ENCODE data around the gene LDOC1.
A peak's percentile ranks its signal among the peaks of the same experiment; 100 is the strongest.
"Not testable (repeated sequence)": the region's sequence is repeated elsewhere in the genome, so short reads cannot be mapped to it uniquely, and the experiment has no call there.

LDOC1 gene

GRCh38 chrX:141176586-141177451, at the start of gene LDOC1:
Gene LDOC1, minus strand, starts transcription at chrX:141177129. Its CDS starts 108 bp downstream, at chrX:141177021.
- peak; percentile 82 for DNase-seq

- DNase-seq, result no peak
Measured at GRCh38 chrX:141221611-141222010, 44.7 kb upstream of the LDOC1 start.

GRCh38 chrX:141220342-141221008, 43.5 kb upstream of the LDOC1 start:
- no peak for DNase-seq

- DNase-seq, result no peak
Measured at GRCh38 chrX:141214196-141214595, 37.3 kb upstream of the LDOC1 start.

- no peak for DNase-seq
Measured at GRCh38 chrX:141201962-141202361, 25.0 kb upstream of the LDOC1 start.

GRCh38 chrX:141188573-141188972, 11.6 kb upstream of the LDOC1 start:
- not testable (repeated sequence) for DNase-seq

- DNase-seq, result no peak
Measured at GRCh38 chrX:141185366-141185765, 8.4 kb upstream of the LDOC1 start.

GRCh38 chrX:141183000-141183399, 6.1 kb upstream of the LDOC1 start:
- no peak for DNase-seq

GRCh38 chrX:141180851-141181250, 3.9 kb upstream of the LDOC1 start:
- no peak for DNase-seq

GRCh38 chrX:141175786-141176185, 1.1 kb downstream of the LDOC1 start:
- DNase-seq, result no peak

GRCh38 chrX:141164406-141164805, 12.5 kb downstream of the LDOC1 start:
- no peak for DNase-seq

GRCh38 chrX:141158084-141158483, 18.8 kb downstream of the LDOC1 start:
- no peak for DNase-seq

GRCh38 chrX:141155231-141155630, 21.7 kb downstream of the LDOC1 start:
- DNase-seq, result not testable (repeated sequence)

- no peak for DNase-seq
Measured at GRCh38 chrX:141142946-141143345, 34.0 kb downstream of the LDOC1 start.

- DNase-seq, result no peak
Measured at GRCh38 chrX:141133272-141133671, 43.7 kb downstream of the LDOC1 start.

GRCh38 chrX:141127146-141127545, 49.8 kb downstream of the LDOC1 start:
- DNase-seq, result no peak

All from activated CD8-positive, alpha-beta memory T cell treated with anti-CD3 and anti-CD28 coated beads, Interleukin-2, amount 50 U/mL, for 48 hours (primary cell).